SU-DHL-6 (cell line): ENCODE data around the gene APBA2.

Experiments
- H2AFZ ChIP-seq: fragments of 200-600 bp; sonication (generic); 2 replicates; pipeline ENCODE4 v1.6.1; 2014; ENCODE audit warnings: low read depth, mild to moderate bottlenecking, moderate library complexity, mixed read lengths, antibody characterized with exemption, low read length; ENCODE audit not compliant: severe bottlenecking
- H3F3A ChIP-seq: fragments of 200-600 bp; shearing (Covaris generic); 2 replicates; pipeline ENCODE4 v1.6.0; 2016; ENCODE audit warnings: antibody characterized with exemption, mild to moderate bottlenecking; ENCODE audit not compliant: insufficient read depth
- H3K27ac ChIP-seq: fragments of 200-600 bp; sonication (generic); 2 replicates; pipeline ENCODE4 v1.5.1; 2016; ENCODE audit warnings: low read depth, mild to moderate bottlenecking, low read length, moderate library complexity, mixed read lengths
- H3K27me3 ChIP-seq: fragments of 200-600 bp; sonication (generic), shearing (Covaris generic); 2 replicates; pipeline ENCODE4 v1.6.0; 2014; ENCODE audit warnings: mild to moderate bottlenecking, low read length
- H3K36me3 ChIP-seq: fragments of 200-600 bp; sonication (generic); 2 replicates; pipeline ENCODE4 v1.6.1; 2014; ENCODE audit warnings: mild to moderate bottlenecking, low read length, mixed read lengths
- H3K4me2 ChIP-seq: fragments of 300-600, 200-600 bp; shearing (Covaris generic), sonication (generic); 2 replicates; pipeline ENCODE4 v1.6.0; 2014; ENCODE audit warnings: low read length, low read depth, mild to moderate bottlenecking; ENCODE audit not compliant: poor library complexity, severe bottlenecking
- H3K4me3 ChIP-seq: fragments of 200-600 bp; sonication (generic); 2 replicates; pipeline ENCODE4 v1.5.1; 2014; ENCODE audit warnings: antibody characterized with exemption, low read length, mild to moderate bottlenecking, mixed read lengths; ENCODE audit not compliant: insufficient read depth, poor library complexity, severe bottlenecking
- H3K79me2 ChIP-seq: fragments of 200-600 bp; sonication (generic); 2 replicates; pipeline ENCODE4 v1.6.1; 2014; ENCODE audit warnings: mild to moderate bottlenecking, low read length, moderate library complexity; ENCODE audit not compliant: insufficient read depth
- H3K9ac ChIP-seq: fragments of 200-600 bp; sonication (generic); 2 replicates; pipeline ENCODE4 v1.7.0; 2014; ENCODE audit warnings: mild to moderate bottlenecking, low read length
- H3K9me2 ChIP-seq: fragments of 200-600 bp; sonication (generic); replicated peaks from 2 replicates; pipeline ENCODE4 v1.6.1; 2014; ENCODE audit warnings: low read length; ENCODE audit not compliant: insufficient read depth
- H3K9me3 ChIP-seq: fragments of 200-600 bp; sonication (generic); 2 replicates; pipeline ENCODE4 v1.6.1; 2014; ENCODE audit warnings: low read length, mixed read lengths; ENCODE audit not compliant: insufficient read depth
- H4K20me1 ChIP-seq: fragments of 200-600 bp; sonication (generic); 2 replicates; pipeline ENCODE4 v1.6.1; 2014; ENCODE audit warnings: low read depth, mild to moderate bottlenecking, antibody characterized with exemption, low read length, moderate library complexity, mixed read lengths
- CTCF ChIP-seq: fragments of 200-600 bp; sonication (generic); IDR thresholded peaks from one replicate; pipeline ENCODE4 v1.5.1; 2017; ENCODE audit warnings: antibody characterized with exemption, mild to moderate bottlenecking, low read length, moderate library complexity; ENCODE audit not compliant: insufficient read depth, poor library complexity, severe bottlenecking
- EZH2phosphoT487 ChIP-seq: fragments of 200-600 bp; sonication (generic), shearing (Covaris generic); conservative IDR thresholded peaks from 2 replicates; pipeline ENCODE4 v1.6.1; 2018; ENCODE audit warnings: mild to moderate bottlenecking, antibody characterized with exemption, low read length, moderate library complexity, mixed read lengths

The APBA2 gene

DNA sequence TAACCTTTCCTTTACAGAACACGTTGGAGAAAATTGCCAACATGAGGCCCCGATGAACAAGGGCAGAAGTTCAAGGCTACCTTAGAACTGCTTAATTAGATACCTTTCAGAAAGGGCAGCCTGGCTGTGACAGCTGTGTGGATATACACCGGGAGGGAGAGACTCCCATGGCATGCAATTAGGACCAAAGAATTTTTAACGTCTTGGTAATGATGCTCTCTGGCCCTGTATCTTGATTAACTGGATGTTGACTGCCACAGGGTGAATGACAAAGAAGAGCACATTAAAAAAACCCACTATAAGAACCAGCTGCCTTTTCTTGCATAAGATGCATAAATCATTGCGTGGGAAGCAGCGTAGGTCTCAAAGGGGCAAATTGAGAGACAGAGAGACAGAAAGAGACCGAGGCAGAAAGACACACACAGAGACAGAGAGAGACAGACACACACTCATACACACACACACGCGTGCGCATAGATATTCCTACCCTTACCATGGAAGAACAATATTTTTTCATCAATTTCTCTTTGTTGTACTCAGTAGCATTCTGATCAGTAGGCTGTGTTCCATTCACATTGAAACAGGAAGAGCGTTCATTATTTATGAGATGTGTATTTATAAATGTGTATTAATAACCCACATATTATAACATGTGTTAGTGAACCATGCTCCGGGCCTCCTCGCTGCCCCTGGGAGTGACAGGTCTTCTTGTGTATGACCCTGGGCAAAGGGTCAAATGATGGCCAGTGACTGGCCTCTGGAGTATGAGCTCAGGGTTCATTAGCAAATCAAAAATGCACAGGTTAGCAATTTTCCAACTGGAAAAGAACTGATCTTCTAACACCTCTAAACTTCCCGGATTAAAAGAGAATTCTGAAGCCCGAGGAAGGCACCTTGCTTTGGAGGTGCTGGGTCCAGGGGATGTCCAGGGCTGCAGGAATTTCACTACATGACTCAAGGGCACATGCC lies 265.0 kb downstream of the APBA2 start:
- no peaks in the 10 kb centered on the region for H3K27me3 ChIP-seq

GRCh38 chr15:29151484-29151857 lies 265.7 kb downstream of the APBA2 start:
- H3K79me2 ChIP-seq: no peaks in the 10 kb centered on the region
- no peaks in the 10 kb centered on the region for H4K20me1 ChIP-seq
- H3K4me3 ChIP-seq: no peak overlapping the region
- H3K9me3 ChIP-seq: no peaks in the 10 kb centered on the region
- H3K27me3 ChIP-seq: no peaks in the 10 kb centered on the region
- no peak overlapping the region for H3K4me2 ChIP-seq
- no peak overlapping the region for H3K9ac ChIP-seq
- H3K36me3 ChIP-seq: no peaks in the 10 kb centered on the region
- H3F3A ChIP-seq: no peaks in the 10 kb centered on the region
- no peaks in the 10 kb centered on the region for H3K9me2 ChIP-seq
- TF ChIP-seq CTCF: no peak
- TF ChIP-seq EZH2phosphoT487: no peak
- no peak overlapping the region for H2AFZ ChIP-seq
- no peak overlapping the region for H3K27ac ChIP-seq

More for the DNA sequence above, 265.0 kb downstream of the APBA2 start:
- H3F3A ChIP-seq: no peaks in the 10 kb centered on the region
- H3K79me2 ChIP-seq: no peaks in the 10 kb centered on the region
- H3K4me2 ChIP-seq: no peak overlapping the region
- no peak for TF ChIP-seq EZH2phosphoT487
- TF ChIP-seq CTCF: no peak
- H3K27ac ChIP-seq: no peak overlapping the region
- no peak overlapping the region for H3K4me3 ChIP-seq
- no peak overlapping the region for H2AFZ ChIP-seq
- H3K9me2 ChIP-seq: no peaks in the 10 kb centered on the region
- no peaks in the 10 kb centered on the region for H3K9me3 ChIP-seq
- H4K20me1 ChIP-seq: no peaks in the 10 kb centered on the region
- no peaks in the 10 kb centered on the region for H3K36me3 ChIP-seq
- no peak overlapping the region for H3K9ac ChIP-seq

DNA sequence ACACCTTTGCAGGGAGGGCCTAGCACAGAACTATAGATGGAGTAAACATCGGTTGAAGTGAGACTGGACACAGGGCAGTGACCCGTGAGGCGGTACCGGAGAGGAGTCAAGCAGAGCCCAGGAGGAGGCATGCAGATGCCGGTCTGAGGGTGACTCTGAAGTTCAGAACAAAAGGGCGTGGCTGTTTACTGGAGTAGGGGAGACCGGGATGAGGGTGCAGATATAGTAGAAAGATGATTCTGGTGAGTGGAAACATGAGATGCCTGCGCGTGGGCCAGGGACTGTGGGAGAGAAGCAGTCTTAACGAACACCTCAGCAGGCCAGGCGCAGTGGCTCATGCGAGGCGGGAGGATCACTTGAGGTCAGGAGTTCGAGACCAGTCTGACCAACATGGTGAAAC lies 270.7 kb downstream of the APBA2 start:
- H3K9ac ChIP-seq: no peak overlapping the region
- no peaks in the 10 kb centered on the region for H3K36me3 ChIP-seq
- no peak overlapping the region for H3K27ac ChIP-seq
- no peak overlapping the region for H2AFZ ChIP-seq
- TF ChIP-seq CTCF (no peak), EZH2phosphoT487 (no peak)
- H3F3A ChIP-seq: no peaks in the 10 kb centered on the region
- H4K20me1 ChIP-seq: no peaks in the 10 kb centered on the region
- H3K9me2 ChIP-seq: no peaks in the 10 kb centered on the region
- no peak overlapping the region for H3K4me3 ChIP-seq
- no peaks in the 10 kb centered on the region for H3K27me3 ChIP-seq
- no peaks in the 10 kb centered on the region for H3K79me2 ChIP-seq
- H3K9me3 ChIP-seq: no peaks in the 10 kb centered on the region
- H3K4me2 ChIP-seq: no peak overlapping the region
